Mucosa of descending colon (tissue), 3 donors: ENCODE data around the gene NVL. TPM values are rescaled to one million over a fixed set of nuclear protein-coding genes. Genes with fewer than 3 reads are reported as not detected.
"Not testable (repeated sequence)": the region's sequence is repeated elsewhere in the genome, so short reads cannot be mapped to it uniquely, and the experiment has no call there.

ENCODE experiments used
- ATAC-seq: fragments of 200-7000 bp; cut with Tn5 transposase; one replicate; pipeline ENCODE4 v1.9.1; 2020; ENCODE audit warnings: mild to moderate bottlenecking, moderate library complexity
- DNase-seq, 3 donors: peaks; one replicate each; pipeline ENCODE4 v3.0.0-alpha.2; 2020
- H3K36me3 ChIP-seq: fragments of 200-600 bp; one replicate; pipeline ENCODE4 v1.8.0; 2021; ENCODE audit warnings: low read depth, mild to moderate bottlenecking
- H3K4me1 ChIP-seq: fragments of 200-600 bp; one replicate; pipeline ENCODE4 v1.8.0; 2021; ENCODE audit warnings: low read depth, mild to moderate bottlenecking
- H3K4me3 ChIP-seq: fragments of 200-600 bp; one replicate; pipeline ENCODE4 v1.8.0; 2021; ENCODE audit warnings: mild to moderate bottlenecking
- H3K9me3 ChIP-seq: fragments of 200-600 bp; one replicate; pipeline ENCODE4 v1.8.0; 2021; ENCODE audit warnings: mild to moderate bottlenecking
- intact Hi-C, 2 donors: fragments of 100-400 bp; cut with DNase I in 1 of 2; cut with micrococcal nuclease in 1 of 2; formaldehyde crosslinking; loops; one replicate each; pipeline versions ENCODE4 v1.11.0 to v1.11.1; 2022; cut with DNase I, micrococcal nuclease
- total RNA-seq, 3 donors: library from RNA; stranded (reverse); fragmentation: NEBNext Ultra II Directional in 2 of 3; extraction: Animal tissue kit (Norgen Biotek cat#: 25700) in 2 of 3; gene quantifications; one replicate each; pipeline versions ENCODE4 v1.2.1 to v1.2.4, GENCODE V29; 2021 to 2023
- TF ChIP-seq, protein P1 (sequence below): fragments of 200-600 bp; IDR thresholded peaks from one replicate; pipeline ENCODE4 v1.8.0; 2022; ENCODE audit warnings: antibody characterized with exemption, mild to moderate bottlenecking
- donor health status: DM: no; HTN: no; CAD: no; lungs with moderate emphysema.
- donor health status: DM: no; HTN: no; CAD: no.
- donor health status: DM: no; HTN: yes; CAD: no.

NVL gene
- total RNA-seq, 3 donors from 2014 or later: 32.2 to 45.6 (median 34.7) TPM

DNA sequence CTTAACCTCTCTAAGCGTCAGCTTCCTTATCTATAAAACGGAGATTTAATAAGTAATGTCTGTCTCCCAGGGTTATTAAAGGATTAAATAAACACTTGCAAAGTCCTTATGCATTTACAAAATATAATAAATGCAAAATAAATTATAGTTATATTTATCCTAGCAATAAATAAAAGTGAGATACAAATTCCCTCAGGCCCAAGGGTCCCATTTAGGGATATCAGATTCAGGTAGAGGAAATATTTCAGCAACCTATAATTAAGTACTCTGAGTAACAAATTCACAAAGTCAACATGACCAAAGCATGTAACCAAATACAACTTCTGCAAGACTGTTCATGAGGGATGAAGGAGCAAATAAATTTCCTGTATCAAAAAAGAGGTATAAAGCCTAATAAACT, 17.9 kb downstream of the NVL start:
- Histone ChIP-seq H3K4me1 (no peaks in the 10 kb centered on the region), H3K4me3 (no peak overlapping the region), H3K36me3 (no peaks in the 10 kb centered on the region), H3K9me3 (no peaks in the 10 kb centered on the region)
- intact Hi-C loops: no loop called here
- no peak for ATAC-seq
- DNase-seq: no peak
- TF ChIP-seq, protein P1, sequence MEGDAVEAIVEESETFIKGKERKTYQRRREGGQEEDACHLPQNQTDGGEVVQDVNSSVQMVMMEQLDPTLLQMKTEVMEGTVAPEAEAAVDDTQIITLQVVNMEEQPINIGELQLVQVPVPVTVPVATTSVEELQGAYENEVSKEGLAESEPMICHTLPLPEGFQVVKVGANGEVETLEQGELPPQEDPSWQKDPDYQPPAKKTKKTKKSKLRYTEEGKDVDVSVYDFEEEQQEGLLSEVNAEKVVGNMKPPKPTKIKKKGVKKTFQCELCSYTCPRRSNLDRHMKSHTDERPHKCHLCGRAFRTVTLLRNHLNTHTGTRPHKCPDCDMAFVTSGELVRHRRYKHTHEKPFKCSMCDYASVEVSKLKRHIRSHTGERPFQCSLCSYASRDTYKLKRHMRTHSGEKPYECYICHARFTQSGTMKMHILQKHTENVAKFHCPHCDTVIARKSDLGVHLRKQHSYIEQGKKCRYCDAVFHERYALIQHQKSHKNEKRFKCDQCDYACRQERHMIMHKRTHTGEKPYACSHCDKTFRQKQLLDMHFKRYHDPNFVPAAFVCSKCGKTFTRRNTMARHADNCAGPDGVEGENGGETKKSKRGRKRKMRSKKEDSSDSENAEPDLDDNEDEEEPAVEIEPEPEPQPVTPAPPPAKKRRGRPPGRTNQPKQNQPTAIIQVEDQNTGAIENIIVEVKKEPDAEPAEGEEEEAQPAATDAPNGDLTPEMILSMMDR: no peak

DNA sequence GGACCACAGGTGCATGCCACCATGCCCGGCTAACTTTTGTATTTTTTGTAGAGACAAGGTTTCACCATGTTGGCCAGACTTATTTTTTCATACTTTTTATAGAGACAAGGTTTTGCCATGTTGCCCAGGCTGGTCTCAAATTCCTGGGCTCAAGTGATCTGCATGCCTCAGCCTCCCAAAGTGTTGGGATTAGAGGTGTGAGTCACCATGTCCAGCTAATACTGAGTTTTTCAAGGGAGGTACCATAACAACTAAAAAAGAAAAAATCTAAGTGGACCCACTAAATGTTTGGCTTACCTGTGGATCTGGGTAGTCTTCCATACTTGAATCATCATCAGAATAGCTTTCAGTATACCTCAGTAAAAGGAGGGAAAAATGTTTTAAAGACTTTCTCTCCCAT, 18.5 kb downstream of the NVL start:
- H3K4me3 ChIP-seq, H3K9me3 ChIP-seq, ATAC-seq, DNase-seq, H3K4me1 ChIP-seq, H3K36me3 ChIP-seq, intact Hi-C loops: not testable (repeated sequence)

DNA sequence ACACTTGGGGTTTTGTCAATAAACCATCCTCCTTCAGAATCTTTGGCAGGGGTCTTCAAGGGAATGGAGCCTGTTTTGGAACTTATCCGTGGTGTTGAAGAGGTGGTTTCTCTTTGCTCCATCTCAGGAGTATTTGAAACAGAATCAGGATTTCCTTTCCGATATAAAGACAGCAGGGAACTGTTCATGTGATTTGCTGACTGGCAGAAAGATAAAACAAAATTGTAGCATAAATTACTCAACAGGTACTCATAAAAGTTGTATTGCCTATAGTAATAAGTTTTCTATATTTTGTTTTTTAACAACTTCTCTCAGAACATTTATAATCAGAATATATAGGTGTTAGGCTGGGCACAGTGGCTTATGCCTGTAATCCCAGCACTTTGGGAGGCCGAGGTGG, 21.9 kb downstream of the NVL start:
- H3K4me3 ChIP-seq: no peak overlapping the region
- intact Hi-C loops: no loop called here
- H3K9me3 ChIP-seq: no peaks in the 10 kb centered on the region
- DNase-seq (no peak), ATAC-seq (no peak)
- no peaks in the 10 kb centered on the region for H3K4me1 ChIP-seq
- TF ChIP-seq, protein P1: no peak
- H3K36me3 ChIP-seq: no peaks in the 10 kb centered on the region

DNA sequence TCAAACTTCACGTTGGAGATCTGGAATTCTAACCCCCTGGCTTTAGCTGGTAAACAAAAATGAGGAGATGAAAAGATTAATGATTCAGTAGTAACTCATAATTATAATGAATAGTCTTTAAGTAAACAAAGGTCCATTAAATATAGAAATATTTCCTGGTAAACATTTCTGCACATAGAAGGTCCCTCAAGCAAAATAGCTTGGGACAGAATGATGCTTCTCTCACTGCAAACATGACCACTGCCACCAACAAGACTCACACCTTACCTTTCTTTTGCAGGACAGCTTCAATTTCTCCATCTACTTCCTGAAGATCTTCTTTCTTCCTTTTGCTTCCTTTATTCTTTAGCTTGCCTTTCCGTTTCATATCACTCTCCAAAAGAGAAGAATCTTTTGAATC, 25.2 kb downstream of the NVL start:
- H3K4me1 ChIP-seq: no peaks in the 10 kb centered on the region
- intact Hi-C loops: no loop called here
- ATAC-seq (no peak), DNase-seq (no peak)
- peaks cover 3% of the 10 kb centered on the region for H3K36me3 ChIP-seq
- TF ChIP-seq, protein P1: no peak
- no peaks in the 10 kb centered on the region for H3K9me3 ChIP-seq
- no peak overlapping the region for H3K4me3 ChIP-seq

DNA sequence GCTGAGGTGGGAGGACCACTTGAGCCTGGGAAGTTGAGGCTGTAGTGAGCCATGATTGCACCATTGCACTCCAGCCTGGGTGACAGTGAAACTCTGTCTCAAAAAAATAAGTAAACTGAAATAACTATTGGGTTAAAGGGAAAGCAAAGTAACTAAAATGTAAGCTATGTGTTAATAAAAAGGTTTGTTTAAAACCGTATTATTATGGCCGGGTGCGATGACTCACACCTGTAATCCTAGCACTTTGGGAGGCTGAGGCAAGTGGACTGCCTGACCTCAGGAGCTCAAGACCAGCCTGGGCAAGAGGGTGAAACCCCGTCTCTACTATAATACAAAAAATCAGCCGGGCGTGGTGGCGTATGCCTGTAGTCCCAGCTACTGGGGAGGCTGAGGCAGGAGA, 27.0 kb downstream of the NVL start:
- no peaks in the 10 kb centered on the region for H3K9me3 ChIP-seq
- ATAC-seq: no peak

DNA sequence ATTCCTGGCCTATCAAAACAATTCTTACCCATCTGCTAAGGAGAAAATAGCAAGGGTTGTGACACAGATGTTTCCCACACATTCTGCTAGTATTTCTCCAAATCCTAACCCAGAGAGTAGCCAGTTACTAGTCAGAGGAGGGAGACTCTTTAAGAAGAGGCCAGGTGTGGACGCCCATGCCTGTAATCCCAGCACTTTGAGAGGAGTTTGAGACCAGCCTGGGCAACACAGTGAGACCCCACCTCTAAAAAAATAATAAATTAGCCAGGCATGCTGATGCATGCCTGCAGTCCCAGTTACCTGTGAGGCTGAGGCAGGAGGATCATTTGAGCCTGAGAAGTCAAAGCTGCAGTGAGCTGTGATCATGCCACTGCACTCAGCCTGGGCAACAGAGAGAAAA, 28.6 kb downstream of the NVL start:
- H3K4me1 ChIP-seq: peaks cover 9% of the 10 kb centered on the region
- H3K4me3 ChIP-seq: no peak overlapping the region
- TF ChIP-seq, protein P1: no peak
- ATAC-seq (no peak), DNase-seq (no peak)
- intact Hi-C loops: no loop called here
- no peaks in the 10 kb centered on the region for H3K9me3 ChIP-seq
- H3K36me3 ChIP-seq: peaks cover 3% of the 10 kb centered on the region

More for the DNA sequence above, 27.0 kb downstream of the NVL start:
- no peak for DNase-seq
- Histone ChIP-seq H3K36me3 (peaks cover 3% of the 10 kb centered on the region), H3K4me1 (peaks cover 8% of the 10 kb centered on the region), H3K4me3 (no peak overlapping the region)
- TF ChIP-seq, protein P1: no peak
- intact Hi-C loops: no loop called here
